ENCODE results near the gene CA12.
A peak's percentile ranks its signal among the peaks of the same experiment; 100 is the strongest.

CA12 gene

DNA sequence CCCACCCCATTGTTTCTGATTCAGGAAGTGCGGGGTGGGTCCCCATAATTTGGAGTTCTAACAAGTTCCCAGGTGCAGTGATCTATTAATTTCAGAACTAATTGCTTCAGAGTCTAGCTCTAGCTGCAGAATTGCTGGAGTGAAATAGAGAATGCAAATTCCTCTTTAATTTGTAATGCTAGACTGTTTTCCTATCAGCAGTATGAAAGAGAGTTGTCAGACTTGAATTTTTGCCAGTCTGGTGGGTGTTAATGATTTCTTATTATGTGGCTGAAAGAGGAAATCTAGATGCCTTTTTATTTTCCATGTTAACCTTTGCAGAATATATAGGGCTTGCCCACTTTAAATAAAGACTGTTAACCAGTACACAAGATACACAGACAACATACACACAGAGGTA lies 80.6 kb downstream of the CA12 start:
- DNase-seq: no peak

DNA sequence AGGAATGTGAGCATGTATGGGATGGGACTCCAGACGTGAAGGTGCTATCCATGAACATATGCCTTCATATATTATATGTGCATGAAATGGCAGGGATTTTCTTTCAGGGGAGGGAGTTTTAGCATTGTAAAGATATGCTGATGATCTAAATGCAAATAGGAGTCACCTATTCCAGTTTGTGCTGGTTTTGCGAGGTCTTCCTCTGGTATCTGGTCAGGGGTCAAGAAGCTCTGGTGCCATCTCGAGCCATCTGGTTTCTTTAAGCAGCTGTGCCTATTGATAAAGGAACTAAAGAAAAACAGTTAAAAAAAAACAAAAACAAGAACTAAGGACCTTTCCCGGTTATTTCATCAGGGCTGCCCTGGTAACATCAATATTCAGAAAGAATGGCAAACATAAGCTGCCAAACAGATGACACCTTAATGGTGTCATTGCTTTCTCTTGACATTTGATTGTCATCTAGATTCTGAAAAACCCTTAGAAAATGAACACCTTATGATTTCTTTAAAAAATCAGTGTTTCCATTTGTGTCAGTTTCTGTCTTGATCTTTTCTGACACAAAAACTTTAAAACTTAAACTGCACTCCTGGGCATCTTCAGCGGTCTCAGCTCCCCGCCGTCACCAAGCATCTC lies 81.6 kb downstream of the CA12 start:
- no peak for DNase-seq

DNA sequence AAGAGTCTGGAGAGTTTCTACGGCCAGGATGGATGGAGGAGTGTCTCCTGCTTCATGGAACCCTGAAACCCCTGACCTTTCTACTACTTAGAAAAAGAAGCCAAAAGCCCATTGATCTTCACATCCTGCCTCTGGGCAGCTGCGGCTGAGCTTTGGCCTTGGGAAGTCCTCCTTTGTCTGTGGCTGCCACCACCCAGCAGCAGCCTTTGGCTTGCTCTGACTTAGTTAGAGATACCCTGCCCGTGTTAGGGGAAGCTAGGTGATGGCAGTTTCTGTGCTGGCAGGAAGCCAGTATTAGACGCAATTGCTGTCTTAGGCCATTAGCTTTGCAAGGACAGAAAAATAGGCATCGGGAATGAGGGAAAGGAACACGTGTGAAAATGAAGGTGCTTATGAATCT lies 85.5 kb downstream of the CA12 start:
- DNase-seq: no peak

DNA sequence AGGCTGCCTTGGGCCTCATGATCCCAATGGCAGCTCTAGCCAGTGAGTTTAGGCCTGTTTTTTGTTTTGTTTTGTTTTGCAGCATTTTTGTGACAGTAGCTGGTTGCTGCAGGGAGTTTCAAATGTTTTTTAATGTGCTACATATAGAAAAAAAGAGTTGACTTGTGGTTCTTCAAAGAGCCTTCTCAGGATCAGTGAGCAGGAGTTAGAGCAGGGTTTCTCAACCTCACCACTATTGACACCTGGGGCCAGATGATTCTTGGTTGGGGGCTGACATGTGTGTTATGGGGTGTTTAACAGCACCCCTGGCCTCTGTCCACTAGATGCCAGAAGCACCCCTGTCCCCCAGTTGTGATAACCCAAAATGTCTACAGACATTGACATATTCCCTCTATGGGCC lies 86.3 kb downstream of the CA12 start:
- DNase-seq: no peak

DNA sequence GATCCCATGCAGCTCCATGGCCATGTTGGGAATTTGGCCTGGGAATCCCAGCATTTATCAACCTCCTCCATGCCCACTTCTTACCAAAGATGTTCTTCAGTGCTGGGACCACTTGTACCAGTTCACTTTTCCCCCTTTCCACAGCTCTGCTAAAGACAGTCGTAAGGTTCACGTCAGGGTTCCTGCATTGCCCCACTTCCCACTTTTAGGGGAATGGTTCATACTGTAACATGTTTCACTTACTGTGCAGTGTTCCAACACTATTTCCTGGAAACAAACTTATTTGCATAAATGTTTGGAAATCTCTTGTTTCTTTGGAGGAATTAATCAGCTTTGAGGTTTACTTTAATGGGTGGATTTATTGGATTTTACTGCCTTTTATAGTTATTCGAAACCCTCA lies 87.3 kb downstream of the CA12 start:
- DNase-seq: no peak

DNA sequence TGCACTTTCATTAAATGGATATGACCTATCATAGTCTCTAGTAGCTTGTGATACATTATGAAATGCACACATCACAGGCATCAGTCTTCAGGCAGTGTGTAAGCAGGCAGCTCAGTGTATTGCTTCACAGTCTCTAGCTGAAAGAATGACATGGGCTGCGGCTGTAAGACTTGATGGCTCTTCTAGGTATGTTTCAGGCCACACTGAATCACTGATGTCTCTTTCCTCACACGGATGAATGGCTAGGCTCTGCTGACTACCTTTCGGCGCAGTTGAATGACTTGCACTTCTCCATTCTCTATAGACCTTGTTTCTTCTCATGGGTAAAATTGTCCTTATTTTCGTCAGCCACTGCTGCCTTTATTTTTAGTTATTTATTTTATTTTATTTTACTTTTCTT lies 88.9 kb downstream of the CA12 start:
- no peak for DNase-seq

DNA sequence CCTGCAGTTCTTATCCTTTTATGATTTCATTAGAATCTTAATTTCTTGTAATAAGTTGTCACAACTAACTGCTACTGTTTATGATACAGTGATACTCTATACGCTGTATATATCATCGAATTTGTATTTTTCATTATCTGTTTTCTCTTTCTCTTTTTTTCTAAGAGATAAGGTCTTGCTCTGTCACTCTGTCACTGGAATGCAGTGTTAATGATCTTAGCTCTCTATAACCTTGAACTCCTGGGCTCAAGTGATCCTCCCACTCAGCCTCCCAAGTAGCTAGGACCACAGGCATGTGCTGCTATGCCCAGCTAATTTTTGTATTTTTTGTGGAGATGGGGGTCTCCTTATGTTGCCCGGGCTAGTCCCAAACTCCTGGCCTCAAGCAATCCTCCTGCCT lies 89.4 kb downstream of the CA12 start:
- DNase-seq: no peak

DNA sequence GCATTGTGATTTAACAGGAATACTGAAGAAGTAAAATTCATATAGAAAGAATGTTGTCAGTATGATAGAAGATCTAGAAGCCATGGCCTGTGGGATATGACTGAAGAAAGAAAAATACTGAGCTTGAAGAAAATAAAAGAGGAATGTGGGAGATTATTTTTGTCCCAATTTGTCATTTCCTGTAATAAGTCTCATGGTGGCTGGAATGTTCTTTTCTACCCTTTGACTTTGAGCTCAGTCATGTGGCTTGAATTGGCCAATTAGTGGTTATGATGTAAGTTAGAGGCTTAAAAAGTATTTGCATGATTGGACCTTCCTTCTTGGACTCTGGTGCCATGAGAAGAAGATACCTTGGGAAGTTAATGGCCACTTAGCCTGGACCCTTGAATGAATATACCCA lies 90.1 kb downstream of the CA12 start:
- DNase-seq: peak; percentile 21 to 45

DNA sequence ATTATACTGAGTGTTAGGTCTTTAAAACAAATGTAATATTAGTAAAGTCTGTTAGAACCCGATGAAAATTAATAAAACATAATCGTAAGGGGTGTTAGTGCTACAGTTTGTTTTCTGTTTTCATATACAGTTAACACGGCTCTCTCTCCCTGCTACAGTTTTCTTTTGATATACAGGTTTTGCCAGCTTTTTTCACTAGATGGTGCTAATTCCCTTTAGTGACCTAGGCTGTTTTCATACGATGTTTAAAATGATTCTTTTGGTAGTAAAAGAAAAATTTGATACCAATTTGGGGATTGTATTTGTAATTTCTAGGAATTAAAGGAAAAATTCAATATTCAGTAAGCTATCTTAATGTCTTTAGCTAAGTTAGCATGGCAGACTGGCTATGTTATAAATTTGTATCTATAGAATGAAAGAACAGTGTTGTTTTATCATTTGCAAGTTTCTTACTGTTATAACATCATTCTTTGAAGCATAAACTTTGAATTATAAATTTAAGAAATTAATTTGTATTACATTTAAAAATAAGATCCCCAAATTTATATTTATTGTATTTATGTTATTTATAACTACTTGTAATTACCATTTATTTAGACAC lies 92.8 kb downstream of the CA12 start:
- DNase-seq: peak in 1 of 2 experiments; percentile 70

DNA sequence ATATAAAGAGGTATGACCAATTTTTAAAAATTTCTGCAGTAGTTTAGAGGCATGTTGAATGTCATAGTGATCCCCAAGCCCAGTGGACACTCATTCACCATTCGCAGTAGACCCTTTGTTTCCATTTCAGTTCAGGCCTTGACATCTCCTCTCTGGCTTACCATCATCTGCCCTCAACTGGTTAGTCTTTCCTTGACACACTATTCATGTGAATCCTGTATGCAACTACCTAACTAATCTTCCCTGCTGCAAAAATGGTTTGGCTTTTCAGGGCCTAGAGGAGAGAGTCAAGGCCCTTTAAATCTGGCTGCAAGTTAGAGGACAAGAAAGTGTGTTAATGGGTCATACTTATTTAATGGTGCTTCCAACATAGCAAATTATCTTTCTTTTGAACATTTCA lies 93.3 kb downstream of the CA12 start:
- DNase-seq: no peak

DNA sequence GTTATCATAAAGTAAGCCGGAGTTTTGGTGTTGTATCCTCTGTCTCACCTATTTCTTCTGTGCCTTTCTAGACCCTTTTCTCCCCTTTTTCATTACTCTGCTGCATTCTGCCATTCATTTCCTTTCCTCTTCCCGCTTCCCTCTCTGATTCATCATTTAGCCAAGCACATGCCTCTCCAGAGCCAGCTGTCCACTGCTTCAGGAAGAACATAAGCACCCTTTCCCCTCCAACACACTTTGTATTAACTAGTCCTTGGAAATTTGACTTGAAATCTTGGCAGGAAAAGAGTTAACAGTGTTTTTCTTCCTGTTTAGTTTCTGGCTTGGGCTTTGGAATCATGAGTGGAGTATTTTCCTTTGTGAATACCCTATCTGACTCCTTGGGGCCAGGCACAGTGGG lies 94.5 kb downstream of the CA12 start:
- no peak for DNase-seq

DNA sequence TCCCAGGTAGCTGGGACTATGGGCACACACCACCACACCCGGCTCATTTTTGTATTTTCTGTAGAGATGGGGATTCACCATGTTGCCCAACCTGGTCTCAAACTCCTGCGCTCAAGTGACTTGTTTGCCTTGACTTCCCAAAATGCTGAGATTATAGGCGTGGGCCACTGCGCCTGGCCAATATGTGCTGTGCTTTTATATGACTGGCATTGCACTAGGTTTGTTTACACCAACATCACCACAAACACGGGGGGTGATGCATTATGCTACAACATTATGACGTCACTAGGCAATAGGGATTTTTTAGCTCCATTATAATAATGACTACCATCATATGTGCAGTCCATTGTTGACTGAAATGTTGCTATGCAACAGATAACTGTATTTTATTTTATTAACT lies 97.3 kb downstream of the CA12 start:
- no peak for DNase-seq

DNA sequence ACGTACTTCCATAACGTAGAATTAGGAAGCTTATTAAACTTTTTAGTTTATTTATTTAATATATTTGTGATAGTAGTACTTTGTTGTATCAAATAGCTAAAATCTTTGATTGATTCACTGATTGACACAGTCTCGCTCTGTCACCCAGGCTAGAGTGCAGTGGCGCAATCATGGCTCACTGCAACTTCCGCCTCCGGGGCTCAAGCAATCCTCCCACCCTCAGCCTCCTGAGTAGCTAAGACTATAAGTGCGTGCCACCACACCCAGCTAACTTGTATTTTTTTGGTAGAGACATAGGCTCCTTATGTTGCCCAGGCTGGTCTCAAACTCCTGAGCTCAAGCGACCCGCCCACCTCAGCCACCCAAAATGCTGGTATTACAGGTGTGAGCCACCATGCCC lies 98.5 kb downstream of the CA12 start:
- no peak for DNase-seq

DNA sequence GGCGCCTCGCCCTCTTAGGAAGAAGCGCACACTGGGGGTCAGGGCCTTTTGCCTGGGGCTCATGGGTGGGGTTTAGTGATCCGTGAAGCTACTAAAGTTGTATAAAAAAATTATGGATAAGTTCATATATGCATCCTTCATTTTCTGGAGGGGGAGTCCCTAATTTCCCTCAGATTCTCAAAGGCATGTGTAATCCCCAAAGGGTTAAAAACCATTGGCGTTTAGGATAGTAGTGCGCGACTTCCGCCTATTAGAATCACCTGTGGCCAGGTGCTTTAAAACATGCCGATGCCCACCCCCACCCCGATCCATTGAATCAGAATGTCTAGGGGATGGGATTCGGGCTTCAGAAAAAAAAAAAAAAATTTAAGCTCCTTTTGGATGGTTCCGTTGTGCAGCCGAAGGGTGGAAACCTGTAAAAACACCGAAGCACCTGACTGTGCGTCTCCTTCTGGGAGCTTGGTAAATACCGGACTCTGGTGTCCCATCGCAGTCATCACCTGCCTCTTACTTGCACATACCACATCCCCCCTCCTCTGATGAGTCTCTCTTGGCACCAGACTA lies 103.7 kb downstream of the CA12 start:
- no peak for DNase-seq

DNA sequence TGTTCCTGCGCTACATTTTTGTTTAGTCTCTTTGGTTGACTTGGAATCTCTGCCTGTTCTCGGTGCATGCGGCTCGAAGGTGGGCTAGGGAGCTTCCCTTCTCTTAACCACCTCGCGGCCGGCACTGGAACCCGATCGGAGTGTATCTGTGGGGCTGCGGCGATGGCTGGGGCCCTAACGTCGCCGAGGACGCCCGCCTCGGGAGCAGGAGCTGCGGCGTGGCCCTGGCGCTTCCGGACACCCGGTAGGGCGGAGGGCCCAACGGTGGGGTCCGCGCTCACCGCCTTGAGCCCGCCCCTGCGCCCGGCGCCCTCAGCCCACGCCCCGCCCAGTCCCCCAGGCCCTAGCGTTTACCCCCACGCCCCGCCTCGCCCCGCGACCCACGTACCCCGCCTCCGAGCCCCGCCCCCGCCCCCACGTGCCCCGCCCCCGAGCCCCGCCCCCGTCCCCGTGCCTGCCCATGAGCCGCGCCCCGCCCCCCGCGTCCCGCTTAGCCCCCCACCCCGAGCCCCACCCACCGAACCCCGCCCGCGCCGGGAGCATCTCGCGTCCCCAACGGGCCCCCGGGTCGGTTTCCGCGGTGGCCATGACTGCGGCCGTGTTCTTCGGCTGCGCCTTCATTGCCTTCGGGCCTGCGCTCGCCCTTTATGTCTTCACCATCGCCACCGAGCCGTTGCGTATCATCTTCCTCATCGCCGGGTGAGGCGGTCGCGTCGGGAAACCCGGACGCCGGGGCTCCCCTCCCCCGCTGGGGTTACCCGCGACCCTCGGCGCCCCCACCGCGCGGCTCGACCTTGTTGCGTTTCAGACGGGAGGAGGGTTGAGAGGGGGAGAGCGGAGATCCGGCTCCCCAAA lies 104.4 kb downstream of the CA12 start, which contains the start of gene APH1B:
Gene APH1B, plus strand, starts transcription at position 568 of the 855 bp plus-strand sequence. Its CDS starts 19 bp downstream, at position 587.
- peak in 1 of 2 experiments; percentile 67 for DNase-seq

DNA sequence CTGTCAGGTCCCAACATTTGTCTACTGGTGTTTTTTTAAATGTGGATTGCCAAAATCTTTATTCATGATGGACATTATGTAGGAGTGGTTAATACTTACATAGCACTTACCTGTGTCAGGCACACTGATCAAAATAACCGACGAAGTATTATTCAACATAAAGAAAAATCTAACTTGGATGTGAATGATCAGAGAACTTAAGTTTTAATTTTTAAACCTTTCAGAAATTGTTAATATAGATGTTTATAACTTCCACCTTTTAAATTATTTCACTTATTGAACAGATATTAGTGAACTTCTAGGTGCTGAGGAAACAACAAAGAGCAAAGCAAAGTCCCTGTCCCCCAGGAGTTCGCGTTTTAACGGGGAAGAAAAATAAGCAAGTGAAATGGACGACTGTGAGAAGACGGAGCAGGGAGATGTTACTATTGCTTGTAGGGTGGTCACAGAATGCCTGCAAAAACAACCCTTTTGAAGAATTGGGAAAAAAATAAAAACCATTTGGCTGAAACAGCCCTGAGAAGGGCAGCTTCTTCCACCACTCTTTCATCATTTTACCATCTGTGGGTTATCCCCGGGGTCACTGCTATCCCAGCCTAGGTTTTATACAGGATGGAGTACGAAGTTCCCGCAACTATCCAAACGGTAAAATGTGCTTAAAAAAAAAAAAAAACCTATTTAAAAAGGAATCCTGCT lies 105.2 kb downstream of the CA12 start:
- no peak for DNase-seq

DNA sequence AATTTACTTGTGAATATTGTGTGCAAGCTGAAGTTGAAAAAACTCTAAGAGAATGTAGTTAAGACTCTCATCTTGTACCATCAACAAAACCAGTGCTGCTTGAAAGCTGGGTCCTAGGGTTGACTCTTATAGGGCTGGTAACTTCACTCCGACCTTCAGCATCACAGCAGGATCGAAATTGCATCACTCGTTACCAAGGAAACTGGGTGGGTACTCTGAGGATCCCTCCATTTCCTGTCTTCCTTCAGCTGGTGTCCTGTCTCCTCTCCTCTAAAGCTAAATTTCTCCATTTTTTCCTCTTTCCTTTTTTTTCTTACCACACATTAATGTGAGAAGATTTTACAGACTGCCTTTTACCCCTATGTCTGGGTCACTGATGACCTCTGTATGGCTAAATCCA lies 107.2 kb downstream of the CA12 start:
- no peak for DNase-seq

Measured in SW 1271 (cell line).